Measurements from ENCODE around the gene PLEKHA3. TPM values are rescaled to one million over a fixed set of nuclear protein-coding genes. Genes with fewer than 3 reads are reported as not detected.
A peak's percentile ranks its signal among the peaks of the same experiment; 100 is the strongest.

Gene PLEKHA3
- total RNA-seq, 1 donor from 2014 or later: 13.3 TPM

DNA sequence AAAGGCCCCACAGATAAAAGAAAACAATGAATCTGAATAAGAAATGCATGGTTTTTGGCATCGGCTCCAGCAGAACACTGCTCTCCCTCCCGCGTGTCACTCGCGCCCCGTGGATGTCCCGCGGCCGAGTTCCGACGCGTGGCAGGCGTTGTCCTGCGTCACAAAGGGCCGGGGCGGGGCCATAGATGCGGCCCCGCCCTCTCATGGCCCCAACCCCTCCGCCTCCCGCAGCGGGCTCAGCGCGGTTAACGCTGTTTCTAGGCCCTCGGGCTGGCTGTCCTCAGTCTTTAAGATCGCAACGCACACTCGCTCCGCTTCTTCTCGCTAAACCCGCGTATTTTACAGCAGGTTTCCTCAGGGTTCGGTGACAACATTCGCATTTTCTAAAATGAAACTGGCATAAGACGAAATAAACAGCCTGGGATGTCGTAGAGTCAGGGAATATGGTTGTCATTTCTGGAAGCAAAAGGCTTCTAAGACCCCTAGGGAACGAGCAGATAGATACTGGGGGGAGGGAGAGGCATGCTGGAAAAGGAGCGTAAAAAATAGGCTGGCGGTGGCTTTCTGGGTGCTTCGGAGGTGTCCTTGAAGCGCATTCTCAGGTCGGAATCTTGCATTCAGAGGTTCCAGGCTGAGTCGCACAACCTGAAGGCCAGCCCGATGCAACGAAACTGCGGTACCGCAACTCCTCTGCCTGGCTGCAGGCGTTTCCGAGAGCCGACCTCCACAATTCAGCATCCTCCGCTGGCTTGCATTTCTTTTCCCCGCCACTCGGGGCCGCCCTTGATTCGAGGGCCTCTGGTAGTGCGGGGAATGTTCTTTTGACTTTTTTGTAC is 1.6 kb upstream of the PLEKHA3 start, which contains the start of gene FKBP7:
FKBP7 (minus strand) TSS at position 162 of the 836 bp plus-strand sequence; CDS start at position 61, 101 bp downstream.
- peak; percentile 82 for ATAC-seq
- DNase-seq (ENCODE audit: low spot score): peak; percentile 89

- ATAC-seq (no peak), DNase-seq (ENCODE audit: low spot score) (no peak)
Observed at GRCh38 chr2:178479275-178479616, 1.0 kb upstream of the PLEKHA3 start.

GRCh38 chr2:178479758-178480226 is 465 bp upstream of the PLEKHA3 start:
- DNase-seq (ENCODE audit: low spot score): no peak
- ATAC-seq: no peak

GRCh38 chr2:178482437-178482836 is 2.2 kb downstream of the PLEKHA3 start:
- no peak for ATAC-seq
- no peak for DNase-seq (ENCODE audit: low spot score)

DNA sequence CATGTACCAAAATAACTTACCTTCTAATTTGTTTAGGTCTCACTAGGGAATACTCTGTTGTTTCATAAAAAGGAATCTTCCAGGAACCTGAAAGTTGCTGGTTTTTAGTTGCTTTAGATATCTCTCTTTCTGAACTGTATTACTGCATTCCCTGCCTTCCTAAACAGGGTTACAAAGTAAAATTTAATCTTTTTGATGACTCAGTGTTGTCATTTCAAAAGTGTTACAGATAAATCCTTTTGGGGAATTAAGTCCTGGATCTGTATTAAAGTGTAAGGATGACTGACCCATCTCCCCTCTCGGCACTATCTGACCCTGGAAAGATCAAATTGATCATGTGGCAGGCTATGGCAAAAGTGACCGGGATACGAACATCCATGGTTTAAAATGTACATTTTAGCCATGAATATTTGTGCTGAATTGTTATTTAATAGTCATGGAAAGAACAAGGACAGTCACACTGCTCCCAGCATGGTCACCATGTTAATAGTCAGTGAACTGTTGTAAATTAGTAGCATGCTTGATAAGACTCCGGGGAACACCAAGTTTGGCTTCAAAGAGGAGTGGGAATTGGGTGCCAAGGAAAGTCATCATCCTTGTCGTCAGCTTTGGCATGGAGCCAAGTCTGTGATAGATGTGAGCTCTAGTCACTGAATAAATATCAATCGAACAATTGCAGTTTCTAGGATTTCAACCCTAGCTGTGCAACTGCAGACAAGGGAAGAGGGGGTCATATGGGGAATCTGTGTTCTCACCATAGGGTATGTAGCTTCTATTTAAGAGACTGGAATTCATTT is 4.2 kb downstream of the PLEKHA3 start:
- DNase-seq (ENCODE audit: low spot score) (peak; percentile 59), ATAC-seq (no peak)

GRCh38 chr2:178485356-178485755 is 5.1 kb downstream of the PLEKHA3 start:
- no peak for ATAC-seq

GRCh38 chr2:178491612-178492011 is 11.4 kb downstream of the PLEKHA3 start:
- no peak for ATAC-seq
- DNase-seq (ENCODE audit: low spot score): no peak

More at GRCh38 chr2:178485356-178485755, 5.1 kb downstream of the PLEKHA3 start:
- DNase-seq (ENCODE audit: low spot score): no peak

DNA sequence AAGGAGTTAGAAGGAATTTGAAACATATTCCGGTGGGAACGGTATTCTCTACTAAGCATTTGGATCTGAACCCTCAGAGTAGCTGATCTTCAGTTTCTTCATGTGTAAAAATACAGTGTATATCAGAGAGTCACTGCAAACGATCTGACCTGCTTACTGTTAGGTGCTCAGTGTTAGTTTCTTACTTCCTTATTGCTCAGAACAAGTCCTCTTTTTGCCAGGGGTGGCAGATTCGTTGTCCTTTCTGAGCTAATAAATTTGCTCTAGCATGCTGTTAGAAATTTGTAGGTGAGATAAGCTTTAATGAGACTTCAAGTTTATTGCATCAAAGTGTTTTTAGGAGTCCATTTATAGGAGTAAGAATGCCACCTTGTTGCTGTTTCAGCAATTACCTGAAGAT is 15.8 kb downstream of the PLEKHA3 start:
- ATAC-seq (no peak), DNase-seq (ENCODE audit: low spot score) (no peak)

DNA sequence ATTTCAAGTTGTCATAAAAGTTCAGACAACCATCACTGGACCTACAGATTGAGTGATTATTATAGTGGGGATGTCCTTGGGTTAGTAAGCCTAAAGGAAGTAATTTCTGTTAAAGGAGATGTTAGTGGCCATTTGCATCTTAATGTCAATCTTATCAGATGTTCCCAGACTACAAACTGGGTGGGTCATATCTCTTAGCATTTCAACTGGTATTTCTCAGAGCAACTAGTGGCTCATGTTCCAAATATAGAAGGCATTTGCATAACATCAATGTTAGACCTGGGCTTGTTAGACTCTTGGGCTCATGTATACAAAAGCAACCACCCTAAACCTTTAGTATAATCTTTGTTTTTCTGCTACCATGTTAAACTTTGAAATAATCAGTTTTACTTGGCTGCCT is 17.9 kb downstream of the PLEKHA3 start:
- DNase-seq (ENCODE audit: low spot score): no peak
- no peak for ATAC-seq

DNA sequence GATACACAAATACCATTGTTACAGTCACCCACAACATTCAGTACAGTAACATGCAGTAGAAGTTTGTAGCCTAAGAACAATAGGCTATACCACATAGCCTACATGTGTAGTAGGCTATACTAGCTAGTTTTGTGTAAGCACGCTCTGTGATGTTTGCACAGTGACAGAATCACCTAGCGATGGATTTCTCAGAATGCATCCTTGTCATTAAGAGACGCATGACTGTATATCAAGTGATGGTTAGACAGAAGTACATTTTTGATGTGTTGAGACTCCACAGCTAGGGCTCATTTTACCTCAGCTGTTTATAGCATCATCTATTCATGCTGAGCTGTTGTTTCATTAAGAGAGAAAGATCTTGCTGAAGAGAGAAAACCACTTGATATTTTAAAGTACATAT is 19.4 kb downstream of the PLEKHA3 start:
- ATAC-seq (no peak), DNase-seq (ENCODE audit: low spot score) (no peak)

DNA sequence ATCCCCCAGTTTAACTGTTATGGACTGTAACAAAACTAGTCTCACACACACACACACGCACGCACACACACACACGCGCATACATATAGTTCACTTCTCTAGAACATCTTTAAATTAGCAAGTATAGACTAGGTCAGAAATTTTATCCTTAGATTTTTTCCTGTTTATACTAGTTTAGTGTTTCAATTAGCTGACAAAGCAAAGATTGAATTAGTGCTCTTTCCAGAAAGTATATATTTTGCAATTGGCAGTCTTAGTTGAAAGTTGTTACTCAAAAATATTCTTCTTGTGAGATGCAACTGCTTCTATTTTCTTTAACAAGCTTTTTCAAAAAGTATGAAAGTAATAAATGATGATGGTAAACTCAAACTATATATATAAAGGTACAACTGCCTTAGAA is 22.5 kb downstream of the PLEKHA3 start:
- no peak for ATAC-seq
- no peak for DNase-seq (ENCODE audit: low spot score)

GRCh38 chr2:178506101-178506500 is 25.8 kb downstream of the PLEKHA3 start:
- peak; percentile 43 for ATAC-seq
- DNase-seq (ENCODE audit: low spot score): no peak

- ATAC-seq: peak; percentile 81
- DNase-seq (ENCODE audit: low spot score): no peak
Observed at GRCh38 chr2:178506524-178506923, 26.3 kb downstream of the PLEKHA3 start.

- ATAC-seq (no peak), DNase-seq (ENCODE audit: low spot score) (no peak)
Observed at GRCh38 chr2:178506949-178507348, 26.7 kb downstream of the PLEKHA3 start.

DNA sequence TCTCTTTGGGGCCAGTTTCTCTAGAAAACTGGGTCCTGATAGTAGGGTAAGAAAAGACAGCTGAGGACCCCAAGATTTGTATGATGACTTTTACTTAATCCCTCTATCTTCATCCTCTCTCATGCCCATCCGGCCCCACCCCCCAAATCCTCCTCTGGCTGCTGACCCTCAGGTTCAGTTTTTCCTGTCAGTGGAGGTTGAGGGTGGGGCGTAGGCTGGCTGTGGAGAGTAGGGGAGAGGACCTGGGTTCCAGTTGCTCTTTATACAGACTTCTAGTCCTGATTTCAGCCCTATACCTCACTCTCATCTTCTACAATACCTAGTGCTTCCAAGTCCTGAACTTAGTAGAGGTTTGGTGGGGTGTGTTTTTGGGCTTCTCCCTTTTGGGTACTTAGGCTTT is 28.4 kb downstream of the PLEKHA3 start:
- ATAC-seq (no peak), DNase-seq (ENCODE audit: low spot score) (no peak)

- no peak for ATAC-seq
Observed at GRCh38 chr2:178510384-178510783, 30.1 kb downstream of the PLEKHA3 start.

GRCh38 chr2:178512484-178512883 is 32.2 kb downstream of the PLEKHA3 start:
- ATAC-seq (no peak), DNase-seq (ENCODE audit: low spot score) (no peak)

More at GRCh38 chr2:178510384-178510783, 30.1 kb downstream of the PLEKHA3 start:
- DNase-seq (ENCODE audit: low spot score): no peak

- DNase-seq (ENCODE audit: low spot score): no peak
- peak; percentile 45 for ATAC-seq
Observed at GRCh38 chr2:178513876-178514275, 33.6 kb downstream of the PLEKHA3 start.

- DNase-seq (ENCODE audit: low spot score) (no peak), ATAC-seq (no peak)
Observed at GRCh38 chr2:178514664-178515063, 34.4 kb downstream of the PLEKHA3 start.

- ATAC-seq (no peak), DNase-seq (ENCODE audit: low spot score) (no peak)
Observed at GRCh38 chr2:178517496-178517895, 37.2 kb downstream of the PLEKHA3 start.

- DNase-seq (ENCODE audit: low spot score) (no peak), ATAC-seq (no peak)
Observed at GRCh38 chr2:178521304-178522150, 41.3 kb downstream of the PLEKHA3 start.
